HG03025 (cell line): ENCODE measurements around the gene MPP2.
"Not testable (repeated sequence)": the region's sequence is repeated elsewhere in the genome, so short reads cannot be mapped to it uniquely, and the experiment has no call there.

Experiments
- ATAC-seq: cut with Tn5 transposase; IDR thresholded peaks from one replicate; pipeline ENCODE4 v1.9.1; 2021; ENCODE audit warnings: mild to moderate bottlenecking, moderate library complexity; ENCODE audit not compliant: unreplicated experiment, low FRiP score

Gene MPP2

DNA sequence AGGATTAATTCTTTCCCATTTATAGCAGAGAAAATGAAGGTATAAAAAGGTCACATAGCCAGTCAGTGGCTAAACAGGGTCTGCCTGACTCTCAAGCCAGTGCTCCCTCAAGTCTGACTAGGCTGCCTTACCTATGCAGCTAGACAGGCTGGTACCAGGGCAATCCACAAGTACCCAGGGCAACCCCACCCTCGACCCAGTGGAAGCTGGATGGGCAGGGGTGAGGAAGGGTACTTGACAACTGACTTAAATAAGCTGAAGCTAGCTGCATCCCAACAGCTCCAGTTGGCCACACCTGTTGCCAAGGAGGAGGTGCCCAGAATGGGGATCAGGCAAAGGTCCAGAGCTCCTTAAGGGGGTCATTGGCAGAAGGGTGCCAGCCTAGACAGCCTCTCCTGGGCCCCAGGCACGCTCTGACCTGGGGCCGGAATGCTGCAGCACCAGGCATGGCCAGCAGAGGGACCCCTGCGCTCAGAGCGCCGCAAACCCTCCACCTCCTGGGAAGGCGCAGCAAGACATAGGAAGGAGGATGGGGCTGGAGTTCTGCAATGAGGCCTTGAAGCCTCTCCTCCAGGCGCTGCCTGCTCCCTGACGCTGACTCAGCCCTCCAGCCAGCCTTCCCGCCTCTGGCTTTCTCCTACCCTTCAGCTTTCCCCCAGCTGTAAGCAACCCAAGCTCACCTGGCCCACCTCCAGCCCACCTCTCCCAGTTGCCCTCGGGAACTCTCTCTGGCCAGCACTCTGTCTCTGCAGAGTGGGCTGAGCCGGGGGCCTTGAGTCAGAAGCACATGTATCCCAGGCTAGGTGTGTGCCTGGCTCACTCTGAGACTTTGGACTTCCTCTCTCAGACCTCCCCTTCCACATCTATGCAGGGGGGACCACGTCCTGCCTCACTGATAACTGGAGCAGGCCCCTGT, 28.8 kb downstream of the MPP2 start:
- no peak for ATAC-seq

GRCh38 chr17:43877451-43878155, 29.7 kb downstream of the MPP2 start:
- ATAC-seq: no peak

- no peak for ATAC-seq
Measured at GRCh38 chr17:43877031-43877430, 30.3 kb downstream of the MPP2 start.

GRCh38 chr17:43875476-43876147, 31.7 kb downstream of the MPP2 start:
- ATAC-seq: no peak

DNA sequence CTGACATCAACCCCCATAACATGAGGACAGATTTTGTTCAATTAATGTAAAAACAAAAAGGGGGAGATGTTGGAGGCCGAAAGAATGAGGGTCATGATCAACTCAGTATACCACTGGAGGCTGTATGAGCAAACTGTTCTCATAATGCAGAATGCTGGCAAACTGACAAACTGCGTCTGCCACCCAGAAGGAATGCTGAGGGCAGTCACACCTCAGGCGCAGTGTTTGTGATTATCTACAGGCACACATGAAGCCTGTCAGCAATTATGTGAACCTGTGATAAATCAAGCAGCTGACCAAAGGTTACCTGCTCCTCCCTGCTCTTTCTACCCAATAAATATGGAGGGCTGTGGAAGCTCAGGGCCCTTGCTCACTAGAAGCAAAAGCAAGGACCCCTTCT, 33.0 kb downstream of the MPP2 start:
- no peak for ATAC-seq

DNA sequence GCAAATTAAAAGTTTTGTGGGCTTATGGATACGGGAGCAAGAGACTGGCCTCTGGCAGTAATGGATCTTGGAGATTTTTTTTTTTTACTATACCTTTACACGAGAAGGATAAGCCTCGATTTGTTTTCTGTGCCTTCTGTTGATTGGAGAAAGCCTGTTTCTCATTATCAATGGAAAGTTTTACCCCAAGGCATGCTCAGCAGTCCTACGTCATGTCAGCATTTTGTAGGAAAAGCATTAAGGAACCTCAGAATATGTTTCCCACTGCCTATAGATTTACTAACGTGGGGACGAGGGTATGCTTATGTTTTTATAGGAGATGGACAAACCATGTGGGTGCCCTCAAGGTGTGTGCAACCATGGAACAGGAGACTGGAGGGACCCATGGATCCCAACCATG, 33.5 kb downstream of the MPP2 start:
- ATAC-seq: no peak

- ATAC-seq: no peak
Measured at GRCh38 chr17:43873091-43873490, 34.2 kb downstream of the MPP2 start.

- no peak for ATAC-seq
Measured at GRCh38 chr17:43871946-43872690, 35.2 kb downstream of the MPP2 start.

GRCh38 chr17:43869031-43869430, 38.3 kb downstream of the MPP2 start:
- ATAC-seq: not testable (repeated sequence)

DNA sequence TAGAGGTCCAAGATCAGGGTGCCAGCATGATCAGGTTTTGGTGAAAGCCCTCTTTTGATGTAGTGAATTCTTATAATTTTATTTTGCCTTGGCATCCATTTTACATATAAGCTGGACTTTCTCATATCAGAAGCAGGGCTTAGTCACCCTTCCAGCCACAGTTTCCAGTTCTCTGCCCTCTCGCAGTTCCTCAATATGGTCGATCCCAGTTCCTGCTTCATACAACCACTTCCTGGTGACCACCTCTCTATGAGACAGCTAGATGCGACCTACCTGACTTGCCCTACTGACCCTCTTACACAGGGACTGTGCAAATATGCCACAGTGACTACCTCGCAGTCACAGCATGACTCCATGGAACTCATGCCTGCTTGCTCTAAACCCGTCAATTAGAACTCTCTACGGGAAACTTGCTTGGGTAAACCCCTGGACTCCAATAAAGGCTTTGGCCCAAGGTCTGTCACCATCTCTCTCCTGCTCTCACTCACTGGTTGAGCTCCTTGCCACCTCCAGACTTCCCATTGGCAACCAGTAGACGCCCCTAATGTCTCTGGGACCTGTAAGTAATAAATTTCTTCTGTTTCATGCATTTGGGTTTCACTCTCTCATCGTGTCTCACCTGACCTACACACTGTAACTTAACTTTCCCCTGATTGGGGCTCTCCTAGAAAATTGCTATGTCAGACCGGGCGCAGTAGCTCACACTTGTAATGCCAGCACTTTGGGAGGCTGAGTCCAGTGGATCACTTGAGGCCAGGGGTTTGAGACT, 38.9 kb downstream of the MPP2 start:
- ATAC-seq: no peak

DNA sequence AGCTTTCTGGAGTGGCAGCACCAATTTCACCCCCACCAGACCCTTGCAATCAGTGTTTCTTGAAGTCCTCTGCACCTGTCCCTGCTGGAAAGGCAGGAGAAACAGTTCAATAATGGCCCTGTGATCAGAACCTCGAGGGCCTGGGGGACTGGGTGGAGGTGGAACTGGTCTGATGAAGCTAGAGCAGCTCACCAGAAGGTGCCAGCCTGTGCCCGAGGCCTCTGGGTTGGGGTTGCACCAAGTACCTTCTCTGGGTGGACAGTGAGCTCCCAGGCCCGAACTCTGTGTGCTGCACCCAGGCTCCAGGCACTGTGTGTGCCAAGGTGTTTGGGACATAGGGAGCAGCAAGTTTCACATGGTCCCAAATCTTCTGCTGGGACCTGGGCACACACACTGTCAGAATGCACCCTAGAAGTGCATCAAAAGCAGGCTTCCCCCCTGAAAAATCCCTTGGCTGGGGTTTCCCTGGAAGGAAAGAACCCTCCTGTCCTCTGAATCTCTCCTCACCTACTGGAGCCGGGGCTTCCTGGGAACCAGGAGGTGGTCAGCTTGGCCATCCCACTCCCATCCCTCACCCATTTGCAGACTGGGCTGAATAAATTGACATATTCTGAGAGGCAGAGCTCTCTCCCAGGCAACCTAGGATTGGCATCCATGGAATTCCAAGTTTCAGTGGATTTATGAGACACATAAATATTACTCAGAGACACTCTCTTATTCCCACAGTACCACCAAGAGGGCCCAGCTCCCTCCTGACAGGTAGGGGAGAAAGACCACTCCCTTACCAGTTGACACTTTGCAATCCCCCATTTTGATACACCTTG, 43.0 kb downstream of the MPP2 start:
- ATAC-seq: no peak

- no peak for ATAC-seq
Measured at GRCh38 chr17:43861960-43862359, 45.4 kb downstream of the MPP2 start.

DNA sequence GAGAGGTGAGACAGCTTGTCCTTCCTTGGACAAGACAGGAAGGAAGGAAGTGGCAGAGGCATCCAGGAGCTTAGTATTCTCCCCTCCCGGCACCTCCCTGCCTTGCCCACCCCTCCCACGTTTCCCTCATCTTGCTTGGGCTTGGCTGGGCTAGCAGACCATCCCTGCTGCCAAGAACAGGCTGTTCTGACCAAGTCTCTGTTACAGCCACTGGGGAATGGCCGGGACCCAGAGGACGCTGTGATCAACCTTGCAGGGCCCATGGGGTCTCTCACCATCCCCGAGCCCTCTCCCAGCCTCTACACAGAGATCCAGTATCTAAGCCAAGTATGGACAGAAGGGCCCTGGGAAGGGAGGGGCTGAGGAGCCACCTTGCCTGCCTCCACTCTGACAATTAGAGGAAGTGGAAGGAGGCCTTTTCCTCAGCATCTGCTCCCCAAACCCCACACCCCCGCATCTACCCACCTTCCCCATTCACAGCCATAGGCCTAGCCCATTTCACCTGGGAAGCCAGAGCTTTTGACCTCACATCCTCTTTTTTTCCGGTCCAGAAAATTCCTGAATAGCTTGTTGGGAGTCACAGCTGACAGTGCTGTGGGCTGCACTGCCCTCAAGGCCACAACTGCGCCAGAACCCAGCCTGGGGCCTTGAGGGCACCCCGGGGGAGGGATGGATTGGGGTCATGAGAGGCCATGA, 46.3 kb downstream of the MPP2 start:
- no peak for ATAC-seq

DNA sequence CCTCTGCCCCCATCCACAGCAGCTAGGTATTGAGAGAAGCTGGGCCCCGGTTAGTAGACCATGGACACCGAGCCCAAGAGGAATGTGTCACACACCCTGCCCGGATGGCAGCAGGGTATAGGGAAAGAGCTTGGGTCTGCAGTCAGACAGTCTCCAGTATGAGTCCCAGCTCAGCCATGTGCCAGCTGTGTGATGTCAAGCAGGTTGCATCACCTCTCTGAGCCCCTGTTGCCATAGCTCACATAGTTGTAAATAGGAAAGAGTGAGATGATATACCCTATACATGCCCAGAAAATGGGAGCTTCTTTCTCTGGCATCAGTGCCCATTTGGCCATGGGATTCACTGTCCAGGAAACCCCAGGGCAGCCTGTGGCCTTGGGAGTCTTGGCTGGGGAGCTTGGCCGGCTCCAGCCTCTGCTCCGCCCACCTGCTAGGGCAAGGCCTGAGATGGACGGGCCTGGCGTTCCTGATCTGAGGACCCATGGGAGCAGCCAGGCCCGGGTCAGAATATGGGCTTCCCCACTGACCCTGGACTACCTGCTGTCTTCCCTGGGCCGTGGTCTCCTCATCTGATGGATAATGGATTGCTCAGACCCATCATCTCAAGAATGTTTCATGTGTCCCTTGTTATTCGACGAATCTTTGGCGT, 47.1 kb downstream of the MPP2 start:
- no peak for ATAC-seq

GRCh38 chr17:43857957-43858600, 49.3 kb downstream of the MPP2 start:
- no peak for ATAC-seq

- ATAC-seq: no peak
Measured at GRCh38 chr17:43857141-43857540, 50.2 kb downstream of the MPP2 start.

DNA sequence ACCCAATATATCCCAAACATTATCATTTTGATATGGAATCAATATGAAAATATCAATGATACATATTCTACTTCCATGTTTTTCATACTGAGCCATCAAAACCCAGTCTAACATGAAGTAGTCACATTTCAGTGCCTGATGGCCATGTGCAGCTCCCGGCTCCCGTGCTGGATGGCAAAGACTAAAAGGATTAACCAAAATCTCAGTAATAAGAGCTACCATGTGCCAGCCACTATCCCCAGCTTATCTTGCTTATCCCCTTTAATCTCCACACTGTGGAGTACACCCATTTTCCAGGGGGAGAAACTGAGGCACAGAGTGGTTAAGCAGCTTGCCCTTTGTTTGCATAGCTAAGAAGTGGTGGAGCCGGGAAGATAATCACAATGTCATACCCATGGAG, 51.2 kb downstream of the MPP2 start:
- ATAC-seq: no peak
